HEK293 (cell line): ENCODE results near the gene LDLR.
"Not testable (repeated sequence)": the region's sequence is repeated elsewhere in the genome, so short reads cannot be mapped to it uniquely, and the experiment has no call there.

ENCODE experiments used
- CTCF ChIA-PET: fragments of 350-600 bp; formaldehyde crosslinking; extraction: SDS; loops from one replicate; lab custom pipeline; 2021; ENCODE audit warnings: antibody characterized with exemption; lab: Yijun Ruan, JAX
- POLR2A ChIA-PET: fragments of 300-600 bp; formaldehyde crosslinking; extraction: SDS; loops from one replicate; lab custom pipeline; 2020; ENCODE audit warnings: antibody characterized with exemption, inconsistent platforms; lab: Yijun Ruan, JAX
- H3K27ac ChIP-seq: fragments of 200-500 bp; sonication (Bioruptor generic); 2 replicates; pipeline ENCODE4 v1.5.1; 2014; ENCODE audit warnings: low read depth, low read length, control low read depth, inconsistent platforms; ENCODE audit errors: extremely low read depth
- H3K36me3 ChIP-seq, 2 experiments: fragments of 200-500 bp in 1 of 2; sonication (Bioruptor generic) in 1 of 2; 1 replicate in 1 of 2; 2 replicates in 1 of 2; pipeline ENCODE4 v1.5.1; 2014 to 2017; ENCODE audit warnings: inconsistent platforms in 2 of 2, low read length in 2 of 2; ENCODE audit not compliant: control insufficient read depth in 2 of 2, insufficient read depth in 1 of 2
- H3K4me1 ChIP-seq: fragments of 200-500 bp; sonication (Bioruptor generic); 2 replicates; pipeline ENCODE4 v1.5.1; 2014; ENCODE audit warnings: mild to moderate bottlenecking, low read length, inconsistent platforms; ENCODE audit not compliant: control insufficient read depth, insufficient read depth
- H3K4me3 ChIP-seq: 2 replicates; pipeline ENCODE4 v1.5.1; 2011; ENCODE audit warnings: low read depth, mild to moderate bottlenecking, control low read depth, low read length, moderate library complexity
- H3K9me3 ChIP-seq: fragments of 200-500 bp; sonication (Bioruptor generic); 2 replicates; pipeline ENCODE4 v1.5.1; 2014; ENCODE audit warnings: low read depth, low read length, inconsistent platforms; ENCODE audit not compliant: control insufficient read depth, insufficient read depth
- GLIS1 ChIP-seq: fragments of 450-650 bp; formaldehyde crosslinking; IDR thresholded peaks from 2 replicates; pipeline ENCODE4 v1.5.1; 2016; ENCODE audit warnings: missing biosample characterization, missing genetic modification characterization
- KLF10 ChIP-seq: fragments of 450-650 bp; IDR thresholded peaks from 2 replicates; pipeline ENCODE4 v1.5.1; 2018; ENCODE audit warnings: missing biosample characterization, mild to moderate bottlenecking, missing genetic modification characterization
- PRDM6 ChIP-seq: fragments of 450-650 bp; formaldehyde crosslinking; IDR thresholded peaks from 2 replicates; pipeline ENCODE4 v1.5.1; 2017; ENCODE audit warnings: missing biosample characterization, missing genetic modification characterization
- REST ChIP-seq: fragments of 450-650 bp; formaldehyde crosslinking; IDR thresholded peaks from 2 replicates; pipeline ENCODE4 v1.5.1; 2016; ENCODE audit warnings: missing biosample characterization, missing genetic modification characterization
- SCRT2 ChIP-seq: fragments of 450-650 bp; formaldehyde crosslinking; IDR thresholded peaks from 2 replicates; pipeline ENCODE4 v1.5.1; 2016; ENCODE audit warnings: missing biosample characterization, missing genetic modification characterization
- ZNF292 ChIP-seq: fragments of 450-650 bp; formaldehyde crosslinking; IDR thresholded peaks from 2 replicates; pipeline ENCODE4 v1.5.1; 2016; ENCODE audit warnings: low read depth, missing biosample characterization, missing genetic modification characterization, borderline replicate concordance
- ZNF48 ChIP-seq: fragments of 450-650 bp; formaldehyde crosslinking; IDR thresholded peaks from 2 replicates; pipeline ENCODE4 v1.5.1; 2016; ENCODE audit warnings: missing biosample characterization, missing genetic modification characterization
- ZNF510 ChIP-seq: fragments of 450-650 bp; formaldehyde crosslinking; IDR thresholded peaks from 2 replicates; pipeline ENCODE4 v1.5.1; 2018; ENCODE audit warnings: mild to moderate bottlenecking, missing genetic modification characterization, missing biosample characterization; ENCODE audit not compliant: insufficient replicate concordance
- ZNF548 ChIP-seq: fragments of 450-650 bp; formaldehyde crosslinking; IDR thresholded peaks from 2 replicates; pipeline ENCODE4 v1.5.1; 2016; ENCODE audit warnings: missing biosample characterization, missing genetic modification characterization
- ZNF645 ChIP-seq: fragments of 450-650 bp; formaldehyde crosslinking; IDR thresholded peaks from 2 replicates; pipeline ENCODE4; 2016; ENCODE audit warnings: missing biosample characterization, missing genetic modification characterization
- ZNF837 ChIP-seq: fragments of 450-650 bp; formaldehyde crosslinking; IDR thresholded peaks from 2 replicates; pipeline ENCODE4 v1.5.1; 2016; ENCODE audit warnings: missing biosample characterization, missing genetic modification characterization

The LDLR gene

GRCh38 chr19:11093689-11094238, 4.5 kb downstream of the LDLR start:
- peaks cover 0 to 18% of the 10 kb centered on the region in 2 experiments; a peak in 1 of 3 replicates for H3K36me3 ChIP-seq
- no peak overlapping the region for H3K27ac ChIP-seq
- ChIA-PET POLR2A (interaction anchor here (0.5 kb wide), 1 partner anchor 1839 kb away, joined by 3 read pairs; the partner anchor contains the start of gene FARSA), CTCF (interaction anchor here (0.6 to 5.0 kb wide), 5 partner anchors 32 to 210 kb away, joined by 3 to 26 read pairs (median 3); no protein-coding TSS in a partner anchor)
- 0 out of 2 replicates have a peak, but pooled peaks cover 5% of the 10 kb centered on the region for H3K4me1 ChIP-seq
- TF ChIP-seq ZNF548 (tag by site-specific recombination) (no peak), ZNF510 (no peak), ZNF48 (no peak), REST (0 out of 2 replicates have a peak, but pooled peaks have one; percentile 41)
- no peaks in the 10 kb centered on the region for H3K9me3 ChIP-seq
- H3K4me3 ChIP-seq = no peak overlapping the region

GRCh38 chr19:11094520-11094894, 5.2 kb downstream of the LDLR start:
- H3K4me1 ChIP-seq = 0 out of 2 replicates have a peak, but pooled peaks cover 3% of the 10 kb centered on the region
- no peak for TF ChIP-seq ZNF837 (tag by site-specific recombination)
- TF ChIP-seq SCRT2 (tag by site-specific recombination) = peak; percentile 24; the same call in 1 of the 2 replicates
- TF ChIP-seq, all 188 proteins: peak for 1
- CTCF ChIA-PET = interaction anchor here (0.9 to 5.0 kb wide), 4 partner anchors 32 to 59 kb away, joined by 3 to 26 read pairs (median 10); no protein-coding TSS in a partner anchor
- POLR2A ChIA-PET = interaction anchor here (0.5 kb wide), 1 partner anchor 1839 kb away, joined by 3 read pairs; the partner anchor contains the start of gene FARSA
- Histone ChIP-seq H3K4me3 (no peak overlapping the region), H3K36me3 (peaks cover 0 to 26% of the 10 kb centered on the region in 2 experiments; a peak in 1 of 3 replicates), H3K9me3 (no peaks in the 10 kb centered on the region), H3K27ac (peak overlapping the region; percentile 53)

GRCh38 chr19:11096210-11096841, 7.1 kb downstream of the LDLR start:
- ChIA-PET CTCF (interaction anchor here (0.6 to 5.0 kb wide), 4 partner anchors 30 to 285 kb away, joined by 3 to 26 read pairs (median 10); no protein-coding TSS in a partner anchor), POLR2A (no interaction called here)
- TF ChIP-seq ZNF645 (tag by site-specific recombination) = no peak
- peak; percentile 19; the same call in 1 of the 2 replicates for TF ChIP-seq GLIS1
- TF ChIP-seq PRDM6 (tag by site-specific recombination) = 0 out of 2 replicates have a peak, but pooled peaks have one; percentile 15
- TF ChIP-seq KLF10 (tag by site-specific recombination) = no peak
- no peak for TF ChIP-seq ZNF292
- 0 out of 2 replicates have a peak, but pooled peaks cover 3% of the 10 kb centered on the region for H3K4me1 ChIP-seq
- no peak overlapping the region for H3K4me3 ChIP-seq
- no peaks in the 10 kb centered on the region for H3K9me3 ChIP-seq
- no peak overlapping the region for H3K27ac ChIP-seq
- peaks cover 0 to 40% of the 10 kb centered on the region in 2 experiments; a peak in 1 of 3 replicates for H3K36me3 ChIP-seq

- CTCF ChIA-PET = interaction anchor here (0.6 to 5.0 kb wide), 3 partner anchors 29 to 232 kb away, joined by 4 to 26 read pairs (median 6); no protein-coding TSS in a partner anchor
- H3K9me3 ChIP-seq, H3K4me1 ChIP-seq, H3K4me3 ChIP-seq, H3K27ac ChIP-seq, POLR2A ChIA-PET: not testable (repeated sequence)
- H3K36me3 ChIP-seq = peaks cover 0 to 40% of the 10 kb centered on the region in 2 experiments; a peak in 1 of 3 replicates
These were observed 8.1 kb downstream of the LDLR start for GRCh38 chr19:11097367-11097766.
